NCI-H1105 (cell line): Measurements from ENCODE around the gene PDZD4.

ENCODE experiments used
- DNase-seq: peaks from one replicate; lab custom pipeline; 2025; lab: John Stamatoyannopoulos, UW

Gene PDZD4

GRCh38 chrX:153770601-153771414 is 59.5 kb downstream of the PDZD4 start:
- no peak for DNase-seq

GRCh38 chrX:153769865-153770600 is 60.3 kb downstream of the PDZD4 start:
- DNase-seq, result no peak

- no peak for DNase-seq
Measured at GRCh38 chrX:153769158-153769864, 61.0 kb downstream of the PDZD4 start.

GRCh38 chrX:153768311-153769157 is 61.8 kb downstream of the PDZD4 start:
- no peak for DNase-seq

GRCh38 chrX:153767674-153768055 is 62.7 kb downstream of the PDZD4 start:
- no peak for DNase-seq

- no peak for DNase-seq
Measured at GRCh38 chrX:153766871-153767673, 63.3 kb downstream of the PDZD4 start.

GRCh38 chrX:153766098-153766817 is 64.1 kb downstream of the PDZD4 start:
- no peak for DNase-seq

GRCh38 chrX:153765138-153766079 is 64.9 kb downstream of the PDZD4 start:
- DNase-seq, result no peak

- DNase-seq, result no peak
Measured at GRCh38 chrX:153764786-153765137, 65.6 kb downstream of the PDZD4 start.

GRCh38 chrX:153763989-153764755 is 66.2 kb downstream of the PDZD4 start, which contains the start of gene PLXNB3:
Gene PLXNB3 (plus strand): TSS chrX:153764249. CDS start chrX:153765536, 1,287 bp downstream.
- peak; percentile 91 for DNase-seq

GRCh38 chrX:153763298-153763932 is 66.9 kb downstream of the PDZD4 start:
- DNase-seq, result no peak

GRCh38 chrX:153762626-153763173 is 67.6 kb downstream of the PDZD4 start:
- DNase-seq, result no peak

- no peak for DNase-seq
Measured at GRCh38 chrX:153761863-153762262, 68.5 kb downstream of the PDZD4 start.

GRCh38 chrX:153755136-153755535 is 75.2 kb downstream of the PDZD4 start:
- no peak for DNase-seq
